Measurements from ENCODE around the gene VASH2. TPM values are rescaled to one million over a fixed set of nuclear protein-coding genes. Genes with fewer than 3 reads are reported as not detected.

The VASH2 gene
- total RNA-seq, 1 donor from 2014 or later, result 15.8 TPM

DNA sequence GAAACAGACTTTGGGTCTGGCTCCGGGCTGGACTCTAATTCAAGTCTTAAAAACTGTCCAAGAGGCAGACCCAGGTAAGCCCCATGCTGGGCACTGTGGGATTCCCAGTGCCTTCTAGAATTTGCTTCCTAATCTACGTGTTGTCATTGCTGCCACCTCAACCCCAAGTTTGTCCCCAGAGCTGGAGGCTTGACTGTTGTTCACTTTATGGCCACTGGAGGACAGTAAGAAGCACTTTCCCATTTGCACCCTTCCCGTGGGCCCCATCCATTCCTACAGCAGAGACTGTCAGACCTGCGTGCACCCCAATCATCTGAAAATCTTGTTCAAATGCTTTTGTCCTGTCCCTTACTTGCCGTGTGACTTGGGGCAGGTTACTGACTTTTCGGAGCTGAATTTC is 29.4 kb upstream of the VASH2 start:
- Mint-ChIP-seq H3K36me3 (ENCODE audit: insufficient read depth) (no peaks in the 10 kb centered on the region), H3K4me1 (ENCODE audit: low read depth) (peaks cover 7% of the 10 kb centered on the region), H3K27me3 (peaks cover 21% of the 10 kb centered on the region), H3K9me3 (ENCODE audit: low read depth) (no peaks in the 10 kb centered on the region), H3K4me3 (ENCODE audit: low read depth) (no peak overlapping the region), H3K27ac (no peak overlapping the region)
- DNase-seq (ENCODE audit: low spot score, unreplicated experiment), result no peak
- TF ChIP-seq, protein P1, sequence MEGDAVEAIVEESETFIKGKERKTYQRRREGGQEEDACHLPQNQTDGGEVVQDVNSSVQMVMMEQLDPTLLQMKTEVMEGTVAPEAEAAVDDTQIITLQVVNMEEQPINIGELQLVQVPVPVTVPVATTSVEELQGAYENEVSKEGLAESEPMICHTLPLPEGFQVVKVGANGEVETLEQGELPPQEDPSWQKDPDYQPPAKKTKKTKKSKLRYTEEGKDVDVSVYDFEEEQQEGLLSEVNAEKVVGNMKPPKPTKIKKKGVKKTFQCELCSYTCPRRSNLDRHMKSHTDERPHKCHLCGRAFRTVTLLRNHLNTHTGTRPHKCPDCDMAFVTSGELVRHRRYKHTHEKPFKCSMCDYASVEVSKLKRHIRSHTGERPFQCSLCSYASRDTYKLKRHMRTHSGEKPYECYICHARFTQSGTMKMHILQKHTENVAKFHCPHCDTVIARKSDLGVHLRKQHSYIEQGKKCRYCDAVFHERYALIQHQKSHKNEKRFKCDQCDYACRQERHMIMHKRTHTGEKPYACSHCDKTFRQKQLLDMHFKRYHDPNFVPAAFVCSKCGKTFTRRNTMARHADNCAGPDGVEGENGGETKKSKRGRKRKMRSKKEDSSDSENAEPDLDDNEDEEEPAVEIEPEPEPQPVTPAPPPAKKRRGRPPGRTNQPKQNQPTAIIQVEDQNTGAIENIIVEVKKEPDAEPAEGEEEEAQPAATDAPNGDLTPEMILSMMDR (IDR thresholded peaks at IDR 0.05; ENCODE audit: unreplicated experiment), result peak; percentile 25

DNA sequence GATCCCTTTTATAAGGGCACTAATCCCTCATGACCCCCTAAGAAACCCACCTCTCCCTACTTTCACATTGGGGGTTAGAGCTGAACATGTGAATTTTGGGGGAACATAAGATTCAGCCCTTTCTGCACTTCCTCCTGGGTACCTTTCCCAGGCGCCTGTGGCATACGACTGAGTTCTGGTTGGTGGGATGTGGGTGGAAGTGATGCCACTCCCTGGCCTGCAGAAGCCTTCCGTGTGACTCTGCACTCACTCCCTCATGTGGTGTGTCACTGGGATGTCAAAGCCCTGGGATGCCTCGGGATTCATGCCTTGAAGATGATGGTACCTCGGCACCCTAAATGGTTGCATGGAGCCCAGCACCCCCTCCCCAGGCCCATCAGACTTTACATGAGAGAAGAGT is 28.3 kb upstream of the VASH2 start:
- Mint-ChIP-seq H3K27ac (no peak overlapping the region), H3K4me1 (ENCODE audit: low read depth) (peaks cover 3% of the 10 kb centered on the region), H3K36me3 (ENCODE audit: insufficient read depth) (no peaks in the 10 kb centered on the region), H3K27me3 (peaks cover 14% of the 10 kb centered on the region), H3K9me3 (ENCODE audit: low read depth) (no peaks in the 10 kb centered on the region), H3K4me3 (ENCODE audit: low read depth) (no peak overlapping the region)
- TF ChIP-seq, protein P1 (IDR thresholded peaks at IDR 0.05; ENCODE audit: unreplicated experiment), result no peak
- DNase-seq (ENCODE audit: low spot score, unreplicated experiment), result no peak

DNA sequence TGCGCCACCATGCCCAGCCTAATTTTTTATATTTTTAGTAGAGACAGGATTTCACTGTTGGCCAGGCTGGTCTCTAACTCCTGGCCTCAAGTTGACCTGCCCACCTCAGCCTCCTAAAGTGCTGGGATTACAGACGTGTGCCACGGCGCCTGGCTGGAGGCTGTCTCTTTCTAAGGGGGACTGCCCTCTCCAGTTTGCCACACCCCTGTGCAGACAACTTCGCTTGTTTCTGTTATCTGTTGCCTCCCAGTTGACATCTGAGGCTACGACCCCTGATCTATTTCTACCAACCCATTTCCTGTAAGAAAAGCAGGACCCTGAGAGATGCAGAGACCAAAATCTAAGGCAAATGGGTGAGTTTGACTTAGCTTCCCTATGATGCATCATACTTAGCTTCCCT is 24.0 kb upstream of the VASH2 start:
- no peak for DNase-seq (ENCODE audit: low spot score, unreplicated experiment)
- no peaks in the 10 kb centered on the region for H3K36me3 Mint-ChIP-seq (ENCODE audit: insufficient read depth)
- H3K4me3 Mint-ChIP-seq (ENCODE audit: low read depth), result no peak overlapping the region
- no peak overlapping the region for H3K27ac Mint-ChIP-seq
- H3K9me3 Mint-ChIP-seq (ENCODE audit: low read depth), result no peaks in the 10 kb centered on the region
- TF ChIP-seq, protein P1 (IDR thresholded peaks at IDR 0.05; ENCODE audit: unreplicated experiment), result no peak
- H3K4me1 Mint-ChIP-seq (ENCODE audit: low read depth), result peaks cover 3% of the 10 kb centered on the region
- peaks cover 11% of the 10 kb centered on the region for H3K27me3 Mint-ChIP-seq

DNA sequence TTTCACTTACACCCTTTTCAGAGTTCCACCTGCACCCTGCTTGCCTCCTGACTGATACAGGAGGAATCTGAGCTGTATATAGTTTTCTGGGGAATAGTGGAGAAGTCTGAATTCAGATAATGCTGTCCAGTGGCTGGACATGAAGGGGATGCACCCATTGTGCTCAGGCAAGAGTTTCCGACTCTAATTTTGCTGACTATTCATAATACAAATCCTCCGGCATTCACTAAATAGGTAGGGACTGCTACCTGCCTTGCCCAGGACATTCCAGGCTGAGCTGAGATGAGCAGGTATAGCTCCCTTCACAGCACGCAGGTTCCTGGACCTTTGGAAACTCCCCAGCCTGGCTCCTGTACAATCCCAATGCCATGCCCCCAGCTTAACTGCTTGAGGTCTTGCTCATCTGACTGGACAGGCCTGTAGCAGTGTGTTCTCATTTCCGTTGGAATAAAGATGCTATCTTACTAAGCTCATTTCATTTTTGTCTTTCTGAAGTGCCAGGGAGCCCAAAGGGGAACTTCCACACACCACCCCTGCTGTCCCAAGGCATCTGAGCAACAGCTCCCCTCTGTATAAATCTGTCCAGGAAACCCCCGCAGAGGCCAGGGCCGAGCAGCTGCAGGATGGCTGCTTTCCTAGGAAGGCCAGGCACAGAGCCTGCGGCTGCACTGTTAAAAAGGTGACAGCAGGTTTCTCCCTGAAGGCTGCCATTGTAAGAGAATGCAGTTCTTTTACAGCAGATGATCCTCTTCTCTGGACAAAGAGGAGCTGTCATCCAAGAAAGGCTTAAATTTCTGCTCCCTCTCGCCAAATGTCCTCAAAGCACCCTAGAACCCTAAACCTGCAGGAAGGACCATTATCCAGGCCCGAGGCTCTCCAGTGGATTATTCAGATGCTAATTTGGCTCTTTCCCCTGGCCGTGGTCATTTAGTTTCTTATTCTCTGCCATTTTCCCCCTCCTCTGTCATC is 21.7 kb upstream of the VASH2 start:
- Mint-ChIP-seq H3K27ac (no peak overlapping the region), H3K4me1 (ENCODE audit: low read depth) (peaks cover 3% of the 10 kb centered on the region), H3K27me3 (peaks cover 9% of the 10 kb centered on the region), H3K4me3 (ENCODE audit: low read depth) (no peak overlapping the region), H3K9me3 (ENCODE audit: low read depth) (no peaks in the 10 kb centered on the region), H3K36me3 (ENCODE audit: insufficient read depth) (no peaks in the 10 kb centered on the region)
- DNase-seq (ENCODE audit: low spot score, unreplicated experiment), result no peak
- TF ChIP-seq, protein P1 (IDR thresholded peaks at IDR 0.05; ENCODE audit: unreplicated experiment), result no peak

DNA sequence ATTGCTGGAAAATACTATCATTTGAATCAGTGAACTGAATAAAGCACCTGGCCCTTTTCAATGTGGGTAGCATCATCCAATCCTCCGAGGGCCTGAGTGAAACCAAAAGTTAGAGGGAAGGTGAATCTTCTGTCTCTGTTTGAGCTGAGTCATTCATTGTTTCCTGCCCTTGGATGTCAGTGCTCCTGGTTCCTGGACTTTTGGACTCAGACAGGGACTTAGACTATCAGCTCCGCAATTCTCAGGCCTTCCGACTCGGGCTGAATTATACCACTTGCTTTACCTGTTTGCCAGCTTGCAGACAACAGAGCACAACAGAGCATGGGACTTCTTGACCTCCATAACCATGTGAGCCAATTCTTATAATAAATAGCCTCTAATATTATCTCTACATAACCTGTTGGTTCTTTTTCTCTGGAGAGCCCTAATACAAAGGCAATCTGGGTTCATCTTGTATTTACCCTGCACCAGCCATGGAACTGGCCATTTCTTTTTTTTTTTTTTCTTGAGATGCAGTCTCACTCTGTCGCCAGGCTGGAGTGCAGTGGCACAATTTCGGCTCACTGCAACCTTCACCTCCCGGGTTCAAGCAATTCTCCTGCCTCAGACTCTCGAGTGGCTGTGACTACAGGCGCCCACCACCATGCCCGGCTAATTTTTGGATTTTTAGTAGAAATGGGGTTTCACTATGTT is 19.2 kb upstream of the VASH2 start:
- no peak overlapping the region for H3K4me3 Mint-ChIP-seq (ENCODE audit: low read depth)
- H3K27ac Mint-ChIP-seq, result no peak overlapping the region
- no peaks in the 10 kb centered on the region for H3K4me1 Mint-ChIP-seq (ENCODE audit: low read depth)
- TF ChIP-seq, protein P1 (IDR thresholded peaks at IDR 0.05; ENCODE audit: unreplicated experiment), result no peak
- no peak for DNase-seq (ENCODE audit: low spot score, unreplicated experiment)
- no peaks in the 10 kb centered on the region for H3K36me3 Mint-ChIP-seq (ENCODE audit: insufficient read depth)
- H3K9me3 Mint-ChIP-seq (ENCODE audit: low read depth), result no peaks in the 10 kb centered on the region
- H3K27me3 Mint-ChIP-seq, result peaks cover 6% of the 10 kb centered on the region

Measured in progenitor cell of endocrine pancreas (in vitro differentiated cells).